ENCODE data around the gene EIF4B.

EIF4B gene

DNA sequence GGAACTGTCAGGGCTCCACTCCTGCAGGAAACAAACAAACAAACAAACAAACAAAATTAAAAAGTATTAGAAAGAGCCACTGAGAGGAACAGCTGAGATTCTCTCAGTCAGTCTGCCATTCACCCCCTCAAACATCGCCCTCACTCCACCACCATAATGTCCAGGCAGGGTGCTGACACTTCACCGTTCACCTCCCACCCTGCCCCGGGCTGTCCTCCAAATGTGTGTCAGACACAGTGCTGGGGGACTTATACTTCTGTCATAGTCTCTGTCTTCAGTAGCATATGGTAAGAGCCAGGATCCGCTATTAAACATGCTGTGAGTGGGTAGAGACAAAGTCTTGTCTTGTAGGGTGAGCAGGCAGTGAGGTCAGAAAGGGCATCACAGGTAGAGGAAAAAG, 29.1 kb upstream of the EIF4B start:
- H3K27me3 ChIP-seq (replicated peaks) = no peaks in the 10 kb centered on the region
- H3K36me3 ChIP-seq (replicated peaks) = no peaks in the 10 kb centered on the region
- H3K27ac ChIP-seq = no peak overlapping the region
- H3K4me3 ChIP-seq (ENCODE audit: low read depth, low read length) = no peak overlapping the region
- in situ Hi-C loops (cut with HindIII; ENCODE audit: low pct_ligation_motif_present, low sequenced_read_pairs) = loop anchor here (10.0 kb wide), 1 partner anchor 82 kb away; no protein-coding TSS in a partner anchor
- TF ChIP-seq, protein P1, sequence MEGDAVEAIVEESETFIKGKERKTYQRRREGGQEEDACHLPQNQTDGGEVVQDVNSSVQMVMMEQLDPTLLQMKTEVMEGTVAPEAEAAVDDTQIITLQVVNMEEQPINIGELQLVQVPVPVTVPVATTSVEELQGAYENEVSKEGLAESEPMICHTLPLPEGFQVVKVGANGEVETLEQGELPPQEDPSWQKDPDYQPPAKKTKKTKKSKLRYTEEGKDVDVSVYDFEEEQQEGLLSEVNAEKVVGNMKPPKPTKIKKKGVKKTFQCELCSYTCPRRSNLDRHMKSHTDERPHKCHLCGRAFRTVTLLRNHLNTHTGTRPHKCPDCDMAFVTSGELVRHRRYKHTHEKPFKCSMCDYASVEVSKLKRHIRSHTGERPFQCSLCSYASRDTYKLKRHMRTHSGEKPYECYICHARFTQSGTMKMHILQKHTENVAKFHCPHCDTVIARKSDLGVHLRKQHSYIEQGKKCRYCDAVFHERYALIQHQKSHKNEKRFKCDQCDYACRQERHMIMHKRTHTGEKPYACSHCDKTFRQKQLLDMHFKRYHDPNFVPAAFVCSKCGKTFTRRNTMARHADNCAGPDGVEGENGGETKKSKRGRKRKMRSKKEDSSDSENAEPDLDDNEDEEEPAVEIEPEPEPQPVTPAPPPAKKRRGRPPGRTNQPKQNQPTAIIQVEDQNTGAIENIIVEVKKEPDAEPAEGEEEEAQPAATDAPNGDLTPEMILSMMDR (IDR thresholded peaks at IDR 0.05; ENCODE audit: low read depth, low read length, missing control alignments) = no peak
- no peak for DNase-seq

DNA sequence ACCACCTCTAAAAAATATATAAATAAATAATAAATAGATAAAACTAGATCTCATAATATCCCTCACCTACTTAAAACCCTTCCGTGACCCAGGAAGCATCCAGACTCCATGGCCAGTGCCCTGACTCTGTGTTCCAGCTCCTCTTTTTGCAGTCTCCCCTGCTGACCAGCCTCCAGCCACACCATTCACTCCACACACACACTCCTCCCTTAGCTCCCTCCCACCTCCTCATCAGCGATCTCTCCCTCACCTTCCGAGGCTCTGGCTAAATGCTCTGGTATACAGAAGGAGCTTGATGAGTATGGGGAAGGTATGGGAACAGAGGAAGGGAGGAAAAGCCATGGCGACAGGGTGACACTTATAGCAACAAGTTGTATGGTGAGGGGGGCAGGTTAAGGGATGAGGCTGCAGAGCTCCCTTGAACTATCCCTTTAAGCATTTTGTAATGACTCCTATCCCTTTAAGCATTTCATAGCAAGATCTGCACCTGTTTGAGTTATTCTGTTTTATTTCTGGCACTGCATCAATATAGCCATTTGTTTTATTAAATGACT, 26.1 kb upstream of the EIF4B start:
- TF ChIP-seq, protein P1 (IDR thresholded peaks at IDR 0.05; ENCODE audit: low read depth, low read length, missing control alignments) = no peak
- H3K27me3 ChIP-seq (replicated peaks) = no peaks in the 10 kb centered on the region
- no peak overlapping the region for H3K27ac ChIP-seq
- no peak for DNase-seq
- no peak overlapping the region for H3K4me3 ChIP-seq (ENCODE audit: low read depth, low read length)
- no peaks in the 10 kb centered on the region for H3K36me3 ChIP-seq (replicated peaks)
- in situ Hi-C loops (cut with HindIII; ENCODE audit: low pct_ligation_motif_present, low sequenced_read_pairs) = no loop called here

DNA sequence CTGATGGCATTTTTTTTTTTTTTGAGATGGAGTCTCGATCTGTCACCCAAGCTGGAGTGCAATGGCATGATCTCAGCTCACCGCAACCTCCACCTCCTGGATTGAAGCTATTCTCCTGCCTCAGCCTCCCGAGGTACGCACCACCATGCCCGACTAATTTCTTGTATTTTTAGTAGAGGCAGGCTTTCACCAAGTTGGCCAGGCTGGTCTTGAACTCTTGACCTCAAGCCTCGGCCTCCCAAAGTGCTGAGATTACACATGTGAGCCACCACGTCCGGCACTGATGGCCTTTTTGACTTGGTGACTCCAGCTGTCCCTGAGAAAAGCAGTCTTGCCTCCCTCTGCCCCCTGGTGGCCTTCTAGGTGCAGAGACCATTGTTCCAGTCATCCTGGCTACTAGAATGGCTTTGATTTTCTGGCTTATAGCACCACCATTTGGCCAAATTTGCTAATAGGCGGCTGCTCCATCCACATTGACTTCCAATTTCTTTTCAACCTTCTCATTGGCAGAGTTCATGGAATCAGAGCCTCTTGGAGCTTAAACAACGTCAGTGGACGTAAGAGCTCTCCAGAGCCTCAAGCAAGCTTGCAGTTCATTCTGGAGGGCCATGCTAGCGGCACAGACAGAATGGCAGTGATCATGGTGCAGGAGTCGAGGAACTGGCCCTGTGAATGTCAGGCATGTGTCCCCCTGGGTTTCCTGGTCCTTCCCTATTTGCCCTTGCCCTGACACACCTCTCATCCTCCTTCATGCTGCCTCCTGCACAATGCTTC, 25.4 kb upstream of the EIF4B start:
- Histone ChIP-seq H3K4me3 (ENCODE audit: low read depth, low read length) (no peak overlapping the region), H3K27me3 (replicated peaks) (no peaks in the 10 kb centered on the region), H3K27ac (no peak overlapping the region), H3K36me3 (replicated peaks) (no peaks in the 10 kb centered on the region)
- peak; percentile 87 for DNase-seq
- in situ Hi-C loops (cut with HindIII; ENCODE audit: low pct_ligation_motif_present, low sequenced_read_pairs) = no loop called here
- TF ChIP-seq, protein P1 (IDR thresholded peaks at IDR 0.05; ENCODE audit: low read depth, low read length, missing control alignments) = peak; percentile 99

DNA sequence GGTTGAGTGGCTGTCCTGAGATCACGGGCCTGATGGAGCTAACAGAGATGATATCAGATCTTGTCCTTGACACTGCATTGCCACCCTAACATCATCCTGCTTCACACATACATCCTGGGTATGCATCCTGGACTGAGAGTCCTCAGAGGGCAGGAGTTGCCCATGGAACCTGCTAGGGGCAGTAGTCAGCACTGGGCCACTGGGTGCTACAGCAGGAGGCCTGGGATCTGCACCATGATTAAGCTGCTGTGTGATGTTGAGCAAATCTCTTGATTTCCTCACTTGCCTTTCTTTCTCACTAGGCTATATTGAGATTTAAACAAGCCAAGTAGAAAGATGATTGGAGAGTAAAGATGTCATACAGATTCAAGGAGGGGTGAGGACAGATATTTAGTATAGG, 22.1 kb upstream of the EIF4B start:
- no peaks in the 10 kb centered on the region for H3K36me3 ChIP-seq (replicated peaks)
- DNase-seq = no peak
- TF ChIP-seq, protein P1 (IDR thresholded peaks at IDR 0.05; ENCODE audit: low read depth, low read length, missing control alignments) = peak; percentile 15
- no peak overlapping the region for H3K4me3 ChIP-seq (ENCODE audit: low read depth, low read length)
- no peak overlapping the region for H3K27ac ChIP-seq
- in situ Hi-C loops (cut with HindIII; ENCODE audit: low pct_ligation_motif_present, low sequenced_read_pairs) = no loop called here
- no peaks in the 10 kb centered on the region for H3K27me3 ChIP-seq (replicated peaks)

DNA sequence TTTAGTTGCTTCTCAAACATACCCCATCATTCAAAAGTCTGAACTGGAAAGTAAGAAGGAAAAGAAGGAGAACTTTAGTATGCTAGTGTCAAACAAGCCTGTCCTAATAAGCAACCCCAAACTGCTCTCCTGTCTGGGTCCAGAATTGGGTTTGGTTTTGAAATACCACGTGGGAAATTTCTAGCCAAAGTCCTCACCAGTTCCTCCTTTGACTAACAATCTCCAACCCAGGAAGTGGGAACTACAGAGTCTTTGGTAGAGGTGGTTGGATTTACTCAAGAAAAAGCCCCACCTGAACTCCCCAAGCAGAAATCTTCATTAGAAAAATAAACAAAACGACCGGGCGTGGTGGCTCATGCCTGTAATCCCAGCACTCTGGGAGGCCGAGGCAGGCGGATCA, 17.4 kb upstream of the EIF4B start:
- H3K4me3 ChIP-seq (ENCODE audit: low read depth, low read length) = no peak overlapping the region
- H3K27ac ChIP-seq = no peak overlapping the region
- TF ChIP-seq, protein P1 (IDR thresholded peaks at IDR 0.05; ENCODE audit: low read depth, low read length, missing control alignments) = no peak
- in situ Hi-C loops (cut with HindIII; ENCODE audit: low pct_ligation_motif_present, low sequenced_read_pairs) = no loop called here
- H3K27me3 ChIP-seq (replicated peaks) = no peaks in the 10 kb centered on the region
- no peaks in the 10 kb centered on the region for H3K36me3 ChIP-seq (replicated peaks)
- no peak for DNase-seq

Measured in brain microvascular endothelial cell (primary cell).